Raji (cell line): ENCODE data around the gene RBM8A.

Source experiments
- POLR2A ChIP-seq: IDR thresholded peaks from 2 replicates; pipeline ENCODE4 v1.6.1; 2011; ENCODE audit warnings: low read depth, low read length, control low read depth; ENCODE audit not compliant: insufficient read depth

The RBM8A gene

GRCh38 chr1:145901312-145902021, 25.8 kb downstream of the RBM8A start:
- no peak for TF ChIP-seq POLR2A

- no peak for TF ChIP-seq POLR2A
These were observed 28.5 kb downstream of the RBM8A start for GRCh38 chr1:145898756-145899155.

GRCh38 chr1:145897969-145898368, 29.3 kb downstream of the RBM8A start:
- no peak for TF ChIP-seq POLR2A

GRCh38 chr1:145895471-145895870, 31.8 kb downstream of the RBM8A start:
- TF ChIP-seq POLR2A: no peak

- TF ChIP-seq POLR2A: no peak
These were observed 33.8 kb downstream of the RBM8A start for GRCh38 chr1:145893306-145894055.

GRCh38 chr1:145892486-145893087, 34.7 kb downstream of the RBM8A start:
- TF ChIP-seq POLR2A: no peak

GRCh38 chr1:145891587-145892485, 35.4 kb downstream of the RBM8A start:
- TF ChIP-seq POLR2A: no peak

- TF ChIP-seq POLR2A: no peak
These were observed 36.1 kb downstream of the RBM8A start for GRCh38 chr1:145891143-145891542.

GRCh38 chr1:145889722-145890121, 37.6 kb downstream of the RBM8A start:
- TF ChIP-seq POLR2A: no peak

GRCh38 chr1:145887631-145888030, 39.7 kb downstream of the RBM8A start:
- TF ChIP-seq POLR2A: no peak

GRCh38 chr1:145886816-145887215, 40.5 kb downstream of the RBM8A start:
- TF ChIP-seq POLR2A: no peak

- TF ChIP-seq POLR2A: no peak
These were observed 40.9 kb downstream of the RBM8A start for GRCh38 chr1:145886390-145886789.

GRCh38 chr1:145885738-145886287, 41.5 kb downstream of the RBM8A start, which contains the start of gene ANKRD35:
Gene ANKRD35 (minus strand): TSS chr1:145885866. CDS start chr1:145885758, 108 bp downstream.
- no peak for TF ChIP-seq POLR2A

GRCh38 chr1:145884675-145885074, 42.6 kb downstream of the RBM8A start:
- no peak for TF ChIP-seq POLR2A

GRCh38 chr1:145879775-145880174, 47.5 kb downstream of the RBM8A start:
- no peak for TF ChIP-seq POLR2A
